GM12878 (cell line): ENCODE measurements around the gene HECTD2.

Experiments
- ETV6 ChIP-seq, 2 experiments: fragments of 450-650 bp in 1 of 2; IDR thresholded peaks in 1 of 2; conservative IDR thresholded peaks in 1 of 2; 2 replicates each; pipeline ENCODE4 v1.6.1; 2014; ENCODE audit warnings: antibody characterized with exemption in 1 of 2, borderline replicate concordance in 1 of 2, low read depth in 1 of 2, mild to moderate bottlenecking in 1 of 2, moderate library complexity in 1 of 2
- GABPA ChIP-seq: IDR thresholded peaks from 2 replicates; pipeline ENCODE4 v1.6.1; 2014; ENCODE audit warnings: antibody characterized with exemption, low read depth, mild to moderate bottlenecking, inconsistent platforms
- HDAC2 ChIP-seq: fragments of 200-600 bp; sonication (generic); IDR thresholded peaks from 2 replicates; pipeline ENCODE4 v1.6.1; 2017
- NFXL1 ChIP-seq: fragments of 450-650 bp; IDR thresholded peaks from 2 replicates; pipeline ENCODE4 v1.6.1; 2017; ENCODE audit warnings: antibody characterized with exemption, mild to moderate bottlenecking, borderline replicate concordance
- POLR2AphosphoS2 ChIP-seq: IDR thresholded peaks from 2 replicates; pipeline ENCODE4 v1.6.1; 2011; ENCODE audit warnings: low read depth, mild to moderate bottlenecking, low read length, improper control_type of control experiment, moderate library complexity
- TF ChIP-seq, protein P1 (sequence below): IDR thresholded peaks from 2 replicates; pipeline ENCODE4 v1.6.1; 2011; ENCODE audit warnings: borderline replicate concordance, low read depth, mild to moderate bottlenecking, moderate library complexity, mixed read lengths, low read length; ENCODE audit not compliant: insufficient read depth; ENCODE audit errors: extremely low read length
- TF ChIP-seq, protein P2 (sequence below), 3 experiments: IDR thresholded peaks in 2 of 3; conservative IDR thresholded peaks in 1 of 3; 2 replicates each; pipeline ENCODE4 v1.5.1; 2011; ENCODE audit warnings: low read depth in 3 of 3, low read length in 3 of 3, mild to moderate bottlenecking in 3 of 3, control low read depth in 2 of 3, moderate library complexity in 2 of 3, inconsistent platforms in 1 of 3, mixed read lengths in 1 of 3; ENCODE audit not compliant: control insufficient read depth in 2 of 3, insufficient read depth in 1 of 3; ENCODE audit errors: extremely low read depth in 1 of 3
- TF ChIP-seq, protein P3 (sequence below): IDR thresholded peaks from 2 replicates; pipeline ENCODE4 v1.6.1; 2012; ENCODE audit warnings: low read depth, low read length, improper control_type of control experiment

DNA sequence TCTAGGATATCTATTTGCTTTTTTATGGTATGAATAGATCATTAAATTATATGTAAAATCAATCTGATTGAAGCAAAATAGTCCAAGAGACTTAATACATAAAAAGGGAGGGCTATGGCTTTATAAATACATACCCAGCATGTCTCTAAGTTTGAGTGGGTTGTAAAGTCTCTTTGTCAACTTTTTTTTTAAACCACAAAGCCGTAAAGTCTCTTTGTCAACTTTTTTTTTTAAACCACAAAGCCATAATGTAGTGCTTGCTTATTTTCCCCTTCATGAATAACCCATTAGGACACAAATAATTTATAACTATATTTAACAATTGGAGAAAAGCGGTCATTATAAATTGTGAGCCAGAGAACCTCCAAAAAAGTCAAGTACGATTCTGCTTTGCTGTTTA lies 5.7 kb downstream of the HECTD2 start:
- TF ChIP-seq HDAC2 (no peak), GABPA (no peak), ETV6 (conservative IDR thresholded peaks at IDR 0.05 in 1 of 2, IDR thresholded peaks at IDR 0.05 in 1 of 2; ENCODE audit: borderline replicate concordance in 1 of 2, low read depth in 1 of 2) (no peak), NFXL1 (no peak), POLR2AphosphoS2 (no peak)
- TF ChIP-seq, protein P1, sequence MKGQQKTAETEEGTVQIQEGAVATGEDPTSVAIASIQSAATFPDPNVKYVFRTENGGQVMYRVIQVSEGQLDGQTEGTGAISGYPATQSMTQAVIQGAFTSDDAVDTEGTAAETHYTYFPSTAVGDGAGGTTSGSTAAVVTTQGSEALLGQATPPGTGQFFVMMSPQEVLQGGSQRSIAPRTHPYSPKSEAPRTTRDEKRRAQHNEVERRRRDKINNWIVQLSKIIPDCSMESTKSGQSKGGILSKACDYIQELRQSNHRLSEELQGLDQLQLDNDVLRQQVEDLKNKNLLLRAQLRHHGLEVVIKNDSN: no peak
- TF ChIP-seq, protein P2, sequence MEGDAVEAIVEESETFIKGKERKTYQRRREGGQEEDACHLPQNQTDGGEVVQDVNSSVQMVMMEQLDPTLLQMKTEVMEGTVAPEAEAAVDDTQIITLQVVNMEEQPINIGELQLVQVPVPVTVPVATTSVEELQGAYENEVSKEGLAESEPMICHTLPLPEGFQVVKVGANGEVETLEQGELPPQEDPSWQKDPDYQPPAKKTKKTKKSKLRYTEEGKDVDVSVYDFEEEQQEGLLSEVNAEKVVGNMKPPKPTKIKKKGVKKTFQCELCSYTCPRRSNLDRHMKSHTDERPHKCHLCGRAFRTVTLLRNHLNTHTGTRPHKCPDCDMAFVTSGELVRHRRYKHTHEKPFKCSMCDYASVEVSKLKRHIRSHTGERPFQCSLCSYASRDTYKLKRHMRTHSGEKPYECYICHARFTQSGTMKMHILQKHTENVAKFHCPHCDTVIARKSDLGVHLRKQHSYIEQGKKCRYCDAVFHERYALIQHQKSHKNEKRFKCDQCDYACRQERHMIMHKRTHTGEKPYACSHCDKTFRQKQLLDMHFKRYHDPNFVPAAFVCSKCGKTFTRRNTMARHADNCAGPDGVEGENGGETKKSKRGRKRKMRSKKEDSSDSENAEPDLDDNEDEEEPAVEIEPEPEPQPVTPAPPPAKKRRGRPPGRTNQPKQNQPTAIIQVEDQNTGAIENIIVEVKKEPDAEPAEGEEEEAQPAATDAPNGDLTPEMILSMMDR (IDR thresholded peaks at IDR 0.05 in 2 of 3, conservative IDR thresholded peaks at IDR 0.05 in 1 of 3; ENCODE audit: control insufficient read depth in 2 of 3, extremely low read depth in 1 of 3, insufficient read depth in 1 of 3, low read depth in 3 of 3, low read length in 3 of 3): no peak
- TF ChIP-seq, protein P3, sequence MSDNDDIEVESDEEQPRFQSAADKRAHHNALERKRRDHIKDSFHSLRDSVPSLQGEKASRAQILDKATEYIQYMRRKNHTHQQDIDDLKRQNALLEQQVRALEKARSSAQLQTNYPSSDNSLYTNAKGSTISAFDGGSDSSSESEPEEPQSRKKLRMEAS: no peak
